Mucosa of descending colon (tissue), 3 donors: ENCODE measurements around the gene AATF. TPM values are rescaled to one million over a fixed set of nuclear protein-coding genes. Genes with fewer than 3 reads are reported as not detected.

Experiments used
- ATAC-seq: fragments of 200-7000 bp; cut with Tn5 transposase; one replicate; pipeline ENCODE4 v1.9.1; 2020; ENCODE audit warnings: mild to moderate bottlenecking, moderate library complexity
- DNase-seq, 3 donors: peaks; one replicate each; pipeline ENCODE4 v3.0.0-alpha.2; 2020
- H3K36me3 ChIP-seq: fragments of 200-600 bp; one replicate; pipeline ENCODE4 v1.8.0; 2021; ENCODE audit warnings: low read depth, mild to moderate bottlenecking
- H3K4me1 ChIP-seq: fragments of 200-600 bp; one replicate; pipeline ENCODE4 v1.8.0; 2021; ENCODE audit warnings: low read depth, mild to moderate bottlenecking
- H3K4me3 ChIP-seq: fragments of 200-600 bp; one replicate; pipeline ENCODE4 v1.8.0; 2021; ENCODE audit warnings: mild to moderate bottlenecking
- H3K9me3 ChIP-seq: fragments of 200-600 bp; one replicate; pipeline ENCODE4 v1.8.0; 2021; ENCODE audit warnings: mild to moderate bottlenecking
- CTCF ChIP-seq: fragments of 200-600 bp; IDR thresholded peaks from one replicate; pipeline ENCODE4 v1.8.0; 2022; ENCODE audit warnings: antibody characterized with exemption, mild to moderate bottlenecking
- intact Hi-C, 2 donors: fragments of 100-400 bp; cut with DNase I in 1 of 2; cut with micrococcal nuclease in 1 of 2; formaldehyde crosslinking; loops; one replicate each; pipeline versions ENCODE4 v1.11.0 to v1.11.1; 2022; cut with DNase I, micrococcal nuclease
- total RNA-seq, 3 donors: library from RNA; stranded (reverse); fragmentation: NEBNext Ultra II Directional in 2 of 3; extraction: Animal tissue kit (Norgen Biotek cat#: 25700) in 2 of 3; gene quantifications; one replicate each; pipeline versions ENCODE4 v1.2.1 to v1.2.4, GENCODE V29; 2021 to 2023
- donor health status: DM: no; HTN: no; CAD: no; lungs with moderate emphysema.
- donor health status: DM: no; HTN: no; CAD: no.
- donor health status: DM: no; HTN: yes; CAD: no.

AATF gene
- total RNA-seq, 3 donors from 2014 or later = 35.6 to 47.2 (median 37.9) TPM

GRCh38 chr17:37086948-37087347 is 138.2 kb downstream of the AATF start:
- H3K36me3 ChIP-seq = peaks cover 7% of the 10 kb centered on the region
- ATAC-seq (no peak), DNase-seq (no peak)
- intact Hi-C loops = no loop called here
- no peak overlapping the region for H3K4me3 ChIP-seq
- no peaks in the 10 kb centered on the region for H3K9me3 ChIP-seq
- H3K4me1 ChIP-seq = peaks cover 12% of the 10 kb centered on the region
- TF ChIP-seq CTCF = no peak

GRCh38 chr17:37087683-37088082 is 138.9 kb downstream of the AATF start:
- Histone ChIP-seq H3K4me3 (no peak overlapping the region), H3K9me3 (no peaks in the 10 kb centered on the region), H3K4me1 (peaks cover 18% of the 10 kb centered on the region), H3K36me3 (peaks cover 7% of the 10 kb centered on the region)
- TF ChIP-seq CTCF = no peak
- DNase-seq (no peak), ATAC-seq (no peak)
- intact Hi-C loops = no loop called here

- no peak overlapping the region for H3K4me3 ChIP-seq
- no peak for DNase-seq
- ATAC-seq = no peak
- TF ChIP-seq CTCF = no peak
- no peaks in the 10 kb centered on the region for H3K9me3 ChIP-seq
- peaks cover 7% of the 10 kb centered on the region for H3K36me3 ChIP-seq
- intact Hi-C loops = no loop called here
- H3K4me1 ChIP-seq = peaks cover 23% of the 10 kb centered on the region
Observed at GRCh38 chr17:37088459-37088858, 139.7 kb downstream of the AATF start.

GRCh38 chr17:37088913-37089312 is 140.2 kb downstream of the AATF start:
- no peak for ATAC-seq
- Histone ChIP-seq H3K4me3 (no peak overlapping the region), H3K36me3 (peaks cover 7% of the 10 kb centered on the region), H3K9me3 (no peaks in the 10 kb centered on the region), H3K4me1 (peaks cover 23% of the 10 kb centered on the region)
- DNase-seq = no peak
- no peak for TF ChIP-seq CTCF
- intact Hi-C loops = no loop called here

GRCh38 chr17:37089956-37090355 is 141.2 kb downstream of the AATF start:
- intact Hi-C loops = no loop called here

More at GRCh38 chr17:37089956-37090355, 141.2 kb downstream of the AATF start:
- H3K36me3 ChIP-seq = peaks cover 7% of the 10 kb centered on the region
- H3K4me1 ChIP-seq = peaks cover 23% of the 10 kb centered on the region
- ATAC-seq (peak; percentile 54), DNase-seq (peak in 1 of 3 donors; percentile 28)
- no peaks in the 10 kb centered on the region for H3K9me3 ChIP-seq
- no peak overlapping the region for H3K4me3 ChIP-seq
- no peak for TF ChIP-seq CTCF
